GM12878 (cell line): ENCODE results near the gene NCAPD2.

Experiments used
- BACH1 ChIP-seq: fragments of 450-650 bp; IDR thresholded peaks from 2 replicates; pipeline ENCODE4 v1.6.1; 2017; ENCODE audit warnings: mild to moderate bottlenecking, borderline replicate concordance
- EZH2 ChIP-seq: IDR thresholded peaks from 2 replicates; pipeline ENCODE4 v1.6.1; 2012; ENCODE audit warnings: low read depth, mild to moderate bottlenecking, control low read depth, inconsistent platforms, low read length, borderline replicate concordance; ENCODE audit not compliant: control insufficient read depth
- HDAC2 ChIP-seq: fragments of 200-600 bp; sonication (generic); IDR thresholded peaks from 2 replicates; pipeline ENCODE4 v1.6.1; 2017
- LARP7 ChIP-seq: fragments of 450-650 bp; IDR thresholded peaks from 2 replicates; pipeline ENCODE4 v1.6.1; 2017; ENCODE audit warnings: mild to moderate bottlenecking
- POLR2A ChIP-seq: IDR thresholded peaks from 2 replicates; pipeline ENCODE4 v1.6.1; 2011; ENCODE audit warnings: low read depth, mild to moderate bottlenecking, low read length
- TCF7 ChIP-seq: IDR thresholded peaks from 2 replicates; pipeline ENCODE4 v1.6.1; 2014; ENCODE audit warnings: antibody characterized with exemption, borderline replicate concordance

GRCh38 chr12:6528539-6529235 is 34.8 kb downstream of the NCAPD2 start:
- TF ChIP-seq EZH2: no peak
- no peak for TF ChIP-seq POLR2A
- no peak for TF ChIP-seq BACH1
- no peak for TF ChIP-seq HDAC2
- TF ChIP-seq TCF7: no peak
- TF ChIP-seq LARP7: no peak
